ENCODE data around the gene MRI1.
A peak's percentile ranks its signal among the peaks of the same experiment; 100 is the strongest.

MRI1 gene

DNA sequence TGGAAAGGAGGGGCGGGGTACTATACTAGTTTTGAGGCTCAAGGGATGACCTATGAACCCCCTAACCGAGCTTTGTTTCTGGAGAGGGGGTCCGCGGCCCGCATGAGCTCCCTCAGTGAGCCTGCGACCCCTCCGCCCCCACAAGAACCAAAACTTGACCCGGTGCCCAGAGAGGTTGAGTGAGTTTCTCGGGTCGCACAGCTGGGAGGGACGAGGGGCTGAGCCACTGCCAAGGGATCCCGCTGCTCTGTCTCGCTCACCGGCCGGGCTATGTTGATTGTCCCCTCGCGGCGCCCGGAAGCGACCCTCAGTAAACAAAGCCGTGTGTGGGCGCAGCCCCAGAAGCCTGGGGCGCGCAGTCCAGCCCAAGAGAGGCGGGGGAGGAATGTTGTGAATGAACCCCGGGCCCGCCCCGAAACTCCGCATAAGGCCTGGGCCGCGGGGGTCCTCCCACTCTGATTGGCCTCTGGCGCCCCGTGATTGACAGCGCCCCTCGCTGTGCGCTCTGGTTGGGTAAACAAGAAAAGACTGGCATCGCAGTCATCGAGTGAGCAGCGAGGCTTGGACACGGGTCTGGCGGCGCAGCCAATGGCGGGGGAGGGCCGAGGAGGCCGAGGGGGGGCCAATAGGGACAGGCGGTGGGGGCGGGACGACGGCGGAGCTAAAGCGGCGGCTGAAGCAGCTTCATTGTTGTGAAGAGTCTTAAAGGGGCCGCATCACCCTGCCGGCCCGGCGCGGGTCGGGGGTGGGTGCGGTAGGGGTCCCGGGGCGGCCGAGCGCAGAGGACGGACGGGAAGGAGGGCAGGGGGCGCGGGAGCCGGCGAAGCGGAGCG, 30.7 kb downstream of the MRI1 start, which contains the start of gene ZSWIM4:
Gene ZSWIM4 (plus strand): TSS at position 687 of the 833 bp plus-strand sequence. CDS start 206 bp downstream, outside the sequence.
- DNase-seq (ENCODE audit: low read depth), result peak; percentile 99

DNA sequence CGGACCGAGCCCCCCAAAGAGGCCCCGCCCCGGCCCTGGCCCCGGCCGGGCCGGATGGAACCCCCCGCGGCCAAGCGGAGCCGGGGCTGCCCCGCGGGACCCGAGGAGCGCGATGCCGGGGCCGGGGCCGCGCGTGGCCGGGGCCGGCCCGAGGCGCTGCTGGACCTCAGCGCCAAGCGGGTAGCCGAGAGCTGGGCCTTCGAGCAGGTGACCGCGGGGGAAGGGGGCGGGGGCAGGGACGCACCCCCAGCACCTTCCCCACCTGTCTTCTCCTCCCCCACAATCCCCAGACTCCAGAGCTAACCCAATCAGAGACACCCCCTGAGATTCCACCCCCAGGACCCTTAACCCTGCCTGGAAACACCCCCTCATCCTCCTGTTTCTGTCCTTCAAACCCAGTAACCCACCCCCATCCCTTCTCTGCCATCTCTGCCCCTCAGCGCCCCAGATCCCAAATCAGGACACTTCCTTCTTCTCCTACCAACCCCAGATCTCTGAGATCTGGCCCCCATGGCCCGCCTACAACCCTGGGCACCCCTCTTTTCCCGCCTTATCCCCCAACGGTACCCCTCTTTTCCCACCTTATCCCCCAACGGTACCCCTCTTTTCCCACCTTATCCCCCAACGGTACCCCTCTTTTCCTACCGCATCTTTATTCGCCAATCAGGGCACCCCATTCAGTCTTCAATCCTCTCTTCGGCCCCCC, 31.4 kb downstream of the MRI1 start:
- no peak for DNase-seq (ENCODE audit: low read depth)

DNA sequence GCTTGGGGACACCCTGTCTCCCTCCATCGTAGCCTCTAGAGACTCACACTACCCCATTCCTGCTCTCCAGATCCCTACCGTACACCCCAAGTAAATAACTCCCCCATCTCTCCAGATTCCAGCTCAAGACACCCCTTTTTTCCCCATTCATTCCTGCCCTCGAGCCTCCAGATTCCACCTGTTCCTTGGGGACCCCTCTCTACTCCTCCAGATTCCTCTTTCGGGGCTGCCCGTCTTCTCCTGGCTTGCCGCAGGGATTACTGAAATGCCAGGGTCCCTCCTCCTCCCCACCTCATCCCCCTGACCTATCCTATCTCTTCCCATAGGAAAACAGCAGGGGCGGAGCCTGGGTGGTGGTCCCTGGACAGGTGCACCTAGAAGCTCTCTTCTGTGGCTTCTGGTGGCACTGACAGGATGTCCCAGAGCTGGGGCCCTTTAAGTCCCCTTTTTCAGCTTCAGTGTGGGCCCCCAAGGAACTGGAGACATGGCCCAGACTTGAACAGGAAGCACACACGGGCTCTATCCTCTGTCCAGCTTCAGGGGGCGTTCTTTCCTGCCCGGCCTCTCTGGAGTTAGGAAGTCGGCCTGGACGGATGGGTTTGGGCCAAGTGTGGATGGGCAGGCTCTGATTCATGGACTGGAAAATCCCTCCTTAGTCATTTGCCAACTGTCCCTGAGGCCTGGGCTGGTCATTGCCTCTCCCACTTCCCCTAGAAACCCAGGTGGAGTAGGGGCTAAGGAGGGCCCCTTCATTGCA, 32.2 kb downstream of the MRI1 start:
- peak; percentile 94 for DNase-seq (ENCODE audit: low read depth)

DNA sequence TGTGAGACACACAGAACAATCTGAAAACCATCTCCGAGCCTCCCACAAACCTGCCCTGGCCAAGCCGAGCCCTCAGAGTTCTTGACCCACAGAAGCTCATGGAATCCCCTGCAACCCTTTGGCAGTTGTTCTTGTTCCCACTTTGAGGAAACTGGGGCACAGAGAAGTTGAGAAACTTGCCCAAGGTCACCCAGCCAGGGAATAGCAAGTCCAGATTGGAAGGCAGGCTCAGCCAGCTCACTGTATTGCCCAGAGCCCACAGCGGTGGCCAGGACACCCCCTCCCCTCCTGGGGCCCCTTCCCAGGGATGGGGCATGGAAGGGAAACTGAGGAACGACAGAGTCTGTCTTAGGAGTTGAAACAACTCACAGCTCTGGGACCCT, 32.7 kb downstream of the MRI1 start:
- no peak for DNase-seq (ENCODE audit: low read depth)

DNA sequence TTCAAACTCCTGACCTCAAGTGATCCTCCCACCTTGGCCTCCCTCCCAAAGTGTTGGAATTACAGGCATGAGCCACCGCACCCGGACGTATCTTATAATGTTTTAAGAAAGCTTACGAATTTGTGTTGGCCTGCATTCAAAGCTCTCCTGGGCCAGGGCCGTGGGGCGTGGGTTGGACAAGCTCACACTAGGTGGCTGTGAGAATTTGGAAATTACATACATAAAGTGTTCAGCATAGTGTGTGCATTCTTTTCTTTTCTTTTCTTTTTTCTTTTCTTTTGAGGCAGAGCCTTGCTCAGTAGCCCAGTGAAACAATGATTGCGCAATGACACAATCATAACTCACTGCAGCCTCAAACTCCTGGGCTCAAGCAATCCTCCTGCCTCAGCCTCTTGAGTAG, 33.5 kb downstream of the MRI1 start:
- DNase-seq (ENCODE audit: low read depth), result peak; percentile 46

DNA sequence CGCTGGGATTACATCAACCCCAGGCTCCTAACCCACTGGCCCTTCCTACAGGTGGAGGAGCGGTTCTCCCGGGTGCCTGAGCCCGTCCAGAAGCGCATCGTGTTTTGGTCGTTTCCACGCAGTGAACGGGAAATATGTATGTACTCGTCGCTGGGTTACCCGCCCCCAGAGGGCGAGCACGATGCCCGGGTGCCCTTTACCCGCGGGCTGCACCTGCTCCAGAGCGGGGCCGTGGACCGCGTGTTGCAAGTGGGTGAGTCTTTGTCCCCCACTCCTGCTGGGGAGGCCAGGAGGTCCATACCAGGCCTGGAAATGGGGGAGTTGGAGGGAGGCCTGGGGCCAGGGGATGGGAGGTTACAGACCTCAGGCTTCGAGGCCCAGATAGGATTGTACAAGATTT, 35.3 kb downstream of the MRI1 start:
- DNase-seq (ENCODE audit: low read depth), result no peak

DNA sequence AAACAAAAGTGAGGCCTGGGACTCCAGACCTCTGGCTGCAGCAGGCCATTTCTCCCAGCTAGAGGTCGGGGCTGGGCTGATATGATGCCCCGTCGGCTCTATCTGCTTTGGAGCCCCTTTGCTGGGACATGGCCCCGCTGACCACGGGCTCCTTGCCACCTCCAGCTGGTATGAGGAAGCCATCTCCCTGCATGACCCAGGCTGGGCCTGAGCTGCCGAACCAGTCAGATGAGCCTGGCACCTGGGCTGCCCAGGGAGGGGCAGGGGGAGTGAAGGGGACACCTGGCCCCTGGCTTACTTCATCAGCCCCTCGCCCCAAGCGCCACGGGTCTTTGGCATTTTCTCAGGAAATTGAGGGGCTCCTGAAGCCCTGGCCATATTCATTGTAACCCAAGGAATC, 38.7 kb downstream of the MRI1 start:
- DNase-seq (ENCODE audit: low read depth), result no peak

DNA sequence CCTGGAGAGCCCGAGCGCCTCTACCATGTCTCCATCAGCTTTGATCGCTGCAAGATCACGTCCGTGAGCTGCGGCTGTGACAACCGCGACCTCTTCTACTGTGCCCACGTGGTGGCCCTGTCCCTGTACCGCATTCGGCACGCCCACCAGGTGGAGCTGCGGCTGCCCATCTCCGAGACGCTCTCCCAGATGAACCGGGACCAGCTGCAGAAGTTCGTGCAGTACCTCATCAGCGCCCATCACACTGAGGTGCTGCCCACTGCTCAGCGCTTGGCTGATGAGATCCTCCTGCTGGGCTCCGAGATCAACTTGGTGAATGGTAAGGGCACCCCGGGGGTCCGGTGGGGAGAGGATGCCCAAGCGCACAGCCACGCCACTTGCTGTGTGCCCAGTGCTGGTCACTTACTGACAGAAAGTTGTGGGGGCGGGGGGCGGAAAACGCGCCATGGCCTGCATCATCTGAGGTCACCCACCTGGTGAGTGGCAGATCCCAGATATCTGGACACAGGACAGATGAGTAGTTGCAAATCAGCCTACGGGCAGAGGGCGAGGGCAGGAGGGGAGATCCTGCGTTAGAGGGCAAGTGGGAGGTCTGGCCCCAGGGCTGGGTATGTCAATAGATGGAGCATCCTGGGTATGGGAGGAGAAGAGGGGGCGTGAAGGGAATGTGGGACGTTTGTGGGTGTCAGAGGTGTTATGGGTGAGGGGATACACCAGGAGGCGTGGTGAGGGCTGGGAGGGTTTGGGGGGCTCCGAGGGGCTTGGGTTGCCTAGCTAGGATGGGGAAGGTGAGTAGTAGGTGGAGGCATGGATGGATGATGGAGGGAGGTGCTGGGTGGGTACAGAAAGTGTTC, 40.7 kb downstream of the MRI1 start:
- no peak for DNase-seq (ENCODE audit: low read depth)

DNA sequence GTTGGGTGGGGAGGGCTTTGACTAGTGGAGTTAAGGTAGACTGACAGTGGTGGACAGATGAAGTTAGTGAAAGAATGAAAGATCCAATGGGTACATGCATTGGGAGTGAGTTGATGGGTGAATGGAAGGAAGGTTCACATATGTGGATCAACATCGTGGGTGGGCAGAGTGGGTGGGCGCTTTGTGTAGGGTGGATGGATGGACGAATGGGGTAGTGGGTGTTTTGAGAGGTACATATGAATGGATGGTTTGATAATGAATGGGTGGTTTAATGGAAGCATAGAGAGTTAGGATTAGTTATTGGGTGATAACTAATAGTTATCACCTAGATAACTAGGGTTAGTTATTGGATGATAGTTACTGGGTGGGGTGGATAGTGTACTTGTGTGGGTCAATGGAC, 42.4 kb downstream of the MRI1 start:
- no peak for DNase-seq (ENCODE audit: low read depth)

DNA sequence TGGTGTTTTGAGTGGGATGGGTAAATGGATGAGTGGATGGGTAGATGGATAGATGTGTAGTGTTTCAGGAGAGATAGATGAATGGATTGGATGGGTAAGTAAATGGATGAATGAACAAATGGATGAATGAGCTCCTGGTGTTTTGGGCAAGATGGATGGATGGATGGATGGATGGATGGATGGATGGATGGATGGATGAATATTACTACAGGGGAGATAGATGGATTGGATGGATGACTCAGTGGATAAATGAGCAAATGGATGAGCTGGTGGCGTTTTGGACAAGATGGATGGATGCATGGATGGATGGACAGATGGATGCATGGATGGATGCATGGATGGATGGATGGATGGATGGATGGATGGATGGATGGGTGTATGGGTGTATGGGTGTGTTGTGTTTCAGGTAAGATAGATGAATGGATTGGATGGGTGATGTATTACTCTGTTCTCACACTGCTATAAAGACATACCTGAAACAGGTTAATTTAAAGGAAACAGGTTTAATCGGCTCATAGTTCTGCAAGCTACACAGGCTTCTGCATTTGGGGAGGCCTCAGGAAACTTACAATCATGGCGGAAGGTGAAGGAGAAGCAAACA, 43.2 kb downstream of the MRI1 start:
- DNase-seq (ENCODE audit: low read depth), result no peak

DNA sequence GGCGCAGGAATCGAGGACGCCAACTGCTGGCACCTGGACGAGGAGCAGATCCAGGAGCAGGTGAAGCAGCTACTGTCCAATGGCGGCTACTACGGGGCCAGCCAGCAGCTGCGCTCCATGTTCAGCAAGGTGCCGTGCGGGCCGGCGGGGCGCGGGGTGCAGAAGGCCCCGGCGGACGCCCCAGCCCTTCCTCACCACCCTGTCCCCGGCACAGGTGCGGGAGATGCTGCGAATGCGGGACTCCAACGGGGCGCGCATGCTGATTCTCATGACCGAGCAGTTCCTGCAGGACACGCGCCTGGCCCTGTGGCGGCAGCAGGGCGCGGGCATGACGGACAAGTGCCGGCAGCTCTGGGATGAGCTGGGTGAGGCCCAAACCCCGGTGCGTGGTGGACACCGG, 44.5 kb downstream of the MRI1 start:
- no peak for DNase-seq (ENCODE audit: low read depth)

DNA sequence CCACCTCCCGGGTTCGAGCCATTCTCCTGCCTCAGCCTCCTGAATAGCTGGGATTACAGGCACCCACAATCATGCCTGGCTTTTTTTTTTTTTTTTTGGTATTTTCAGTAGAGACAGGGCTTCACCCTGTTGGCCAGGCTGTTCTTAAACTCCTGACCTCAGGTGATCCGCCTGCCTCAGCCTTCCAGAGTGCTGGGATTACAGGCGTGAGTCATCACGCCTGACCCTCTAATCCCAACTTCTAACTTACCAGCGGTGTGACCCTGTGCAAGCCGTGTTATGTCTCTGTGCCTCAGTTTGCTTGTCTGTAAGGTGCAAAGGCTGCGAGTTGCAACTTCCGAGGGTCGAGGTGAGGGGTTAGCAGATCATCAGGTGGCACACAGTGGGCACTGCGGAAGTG, 48.2 kb downstream of the MRI1 start:
- DNase-seq (ENCODE audit: low read depth), result no peak

DNA sequence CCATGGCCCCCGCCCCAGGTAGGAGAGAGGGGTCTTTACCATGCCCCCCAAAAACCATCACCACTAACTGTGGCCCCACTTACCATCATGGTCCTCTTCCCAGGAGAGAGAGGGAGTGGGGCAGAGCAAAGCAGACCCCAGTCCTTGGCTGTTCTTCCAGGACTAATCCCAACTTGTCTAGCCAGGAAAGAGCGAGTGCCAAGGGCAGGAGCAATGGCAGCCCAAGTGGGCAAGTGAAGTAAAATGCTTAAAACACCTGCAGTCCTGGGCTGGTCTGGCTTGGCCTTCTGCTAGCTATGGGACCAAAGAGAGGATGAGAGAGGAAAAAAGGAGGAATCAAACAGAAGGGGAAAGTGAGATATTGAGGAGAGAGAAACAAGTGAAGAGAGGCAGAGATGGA, 48.8 kb downstream of the MRI1 start:
- no peak for DNase-seq (ENCODE audit: low read depth)

DNA sequence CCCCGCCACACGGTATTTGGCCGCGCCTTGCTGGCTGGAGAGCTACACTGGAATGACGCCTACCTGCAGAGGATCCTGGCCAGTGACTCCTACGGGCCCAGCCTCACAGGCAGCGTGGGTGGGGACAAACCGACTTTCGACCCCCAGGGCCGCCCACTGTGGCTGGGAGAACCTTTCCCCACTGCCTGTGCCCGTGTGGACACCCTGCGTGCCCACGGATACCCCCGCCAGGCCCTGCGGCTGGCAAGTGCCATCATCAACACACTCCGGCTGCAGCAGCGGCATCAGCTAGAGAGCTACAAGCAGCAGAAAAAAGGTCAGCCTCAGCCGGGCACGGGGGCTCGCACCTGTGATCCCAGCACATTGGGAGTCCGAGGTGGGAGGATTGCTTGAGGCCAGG, 50.2 kb downstream of the MRI1 start:
- DNase-seq (ENCODE audit: low read depth), result no peak

DNA sequence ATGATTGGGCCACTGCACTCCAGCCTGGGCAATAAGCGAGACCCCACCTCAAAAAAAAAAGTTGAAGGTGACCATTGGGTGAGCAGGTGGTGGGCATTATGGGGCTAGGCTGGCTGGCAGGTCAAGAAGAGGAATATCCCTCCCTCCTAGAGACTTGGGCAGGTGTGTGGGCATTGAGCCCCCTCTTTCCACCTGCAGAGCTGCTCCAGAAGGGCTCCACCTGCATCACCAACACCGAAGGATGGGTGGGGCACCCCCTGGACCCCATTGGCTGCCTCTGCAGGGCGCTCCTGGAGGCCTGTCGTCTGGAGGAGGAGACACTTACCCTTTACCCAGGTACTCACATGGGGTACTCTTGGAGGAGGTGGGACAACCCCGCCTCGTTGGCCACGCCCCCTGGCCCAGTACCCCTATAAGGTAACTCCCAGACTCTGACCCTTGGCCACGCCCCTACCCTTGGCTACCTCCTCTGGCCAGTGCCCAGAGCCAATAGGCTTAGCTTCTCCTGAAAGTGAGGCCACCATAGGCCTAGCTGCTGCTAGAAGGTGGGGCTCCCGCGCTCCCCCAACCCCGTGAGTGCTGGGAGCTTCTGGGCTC, 52.8 kb downstream of the MRI1 start:
- no peak for DNase-seq (ENCODE audit: low read depth)

DNA sequence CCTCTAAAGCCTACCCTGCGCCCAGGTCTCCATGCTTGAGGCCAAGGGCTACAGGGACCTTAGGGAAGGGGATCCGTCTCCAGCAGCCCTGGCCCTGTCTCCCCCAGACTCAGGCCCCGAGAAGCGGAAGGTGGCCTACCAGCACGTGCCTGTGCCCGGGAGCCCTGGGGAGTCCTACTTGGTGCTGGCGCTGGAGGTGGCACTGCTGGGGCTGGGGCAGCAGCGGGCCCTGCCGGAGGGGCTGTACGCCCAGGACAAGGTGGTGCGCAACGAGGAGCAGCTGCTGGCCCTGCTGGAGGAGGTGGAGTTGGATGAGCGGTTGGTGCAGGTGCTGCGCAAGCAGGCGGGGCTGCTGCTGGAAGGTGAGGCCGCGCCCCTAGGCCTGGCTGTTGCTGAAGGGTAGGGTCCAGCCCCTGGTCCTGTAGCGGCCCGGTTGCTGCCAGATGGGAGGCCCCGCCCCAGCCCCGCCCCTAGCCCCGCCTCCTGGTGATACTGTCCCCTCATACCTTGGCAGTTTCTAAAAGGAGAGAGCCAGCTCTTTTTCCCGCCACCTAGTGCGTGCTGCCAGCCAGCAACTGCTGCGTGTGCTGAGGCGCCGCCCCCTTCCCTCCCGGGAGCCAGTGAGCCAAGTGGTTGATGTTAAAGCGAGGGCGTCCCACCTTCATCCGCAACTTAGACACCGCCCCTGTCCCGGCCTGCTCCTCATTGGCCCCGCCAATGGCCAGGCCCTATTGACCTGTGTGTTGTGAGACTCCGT, 53.5 kb downstream of the MRI1 start:
- DNase-seq (ENCODE audit: low read depth), result no peak

DNA sequence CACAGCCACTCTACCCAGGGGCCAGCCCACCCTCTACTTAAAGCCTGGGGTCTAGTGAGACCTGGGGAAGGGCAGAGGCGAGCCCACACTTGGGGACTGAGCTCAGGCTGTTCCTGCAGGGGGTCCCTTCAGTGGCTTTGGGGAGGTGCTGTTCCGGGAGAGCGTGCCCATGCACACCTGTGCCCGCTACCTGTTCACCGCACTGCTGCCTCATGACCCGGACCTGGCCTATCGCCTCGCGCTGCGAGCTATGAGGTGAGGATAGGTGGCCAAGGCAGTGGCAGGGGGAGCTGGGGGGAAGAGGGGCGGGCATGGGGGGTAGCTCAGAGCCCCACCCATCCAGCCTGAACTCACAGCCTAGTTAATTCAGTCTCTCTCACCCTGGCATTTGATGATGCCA, 54.9 kb downstream of the MRI1 start:
- no peak for DNase-seq (ENCODE audit: low read depth)

DNA sequence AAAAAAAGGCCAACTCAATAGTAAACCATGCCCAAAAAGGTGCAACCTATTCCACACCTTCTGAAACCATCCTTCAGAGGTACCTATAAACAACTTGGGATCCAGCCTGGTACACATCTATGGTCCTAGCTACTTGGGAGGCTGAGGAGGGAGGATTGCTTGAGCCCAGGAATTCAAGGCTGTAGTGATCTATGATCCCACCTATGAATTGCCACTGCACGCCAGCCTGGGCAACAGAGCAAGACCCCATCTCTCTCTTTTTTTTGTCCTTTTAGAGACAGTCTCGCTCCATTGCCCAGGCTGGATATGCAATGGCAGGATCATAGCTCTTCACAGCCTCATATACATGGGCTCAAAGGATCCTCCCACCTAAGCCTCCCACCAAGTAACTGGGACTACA, 57.0 kb downstream of the MRI1 start:
- no peak for DNase-seq (ENCODE audit: low read depth)

DNA sequence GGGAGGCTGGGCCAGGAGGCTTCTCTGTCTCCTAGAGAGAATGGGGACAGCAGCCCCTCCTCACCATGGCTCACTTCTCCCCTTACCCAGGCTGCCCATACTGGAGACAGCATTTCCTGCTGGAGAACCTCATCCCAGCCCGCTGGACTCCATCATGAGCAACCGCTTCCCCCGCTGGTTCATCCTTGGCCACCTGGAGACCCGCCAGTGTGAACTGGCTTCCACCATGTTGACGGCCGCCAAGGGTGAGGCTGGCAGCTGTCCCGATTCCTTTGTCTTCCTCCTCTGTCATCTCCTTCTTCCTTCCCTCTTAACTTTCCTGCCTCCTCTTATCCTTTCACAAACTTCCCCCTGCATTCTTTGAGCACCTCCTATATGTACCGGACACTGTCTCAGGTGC, 58.9 kb downstream of the MRI1 start:
- DNase-seq (ENCODE audit: low read depth), result no peak
